Natural killer cell (primary cell): ENCODE results near the gene SARS2. TPM values are rescaled to one million over a fixed set of nuclear protein-coding genes. Genes with fewer than 3 reads are reported as not detected.
"Not testable (repeated sequence)": the region's sequence is repeated elsewhere in the genome, so short reads cannot be mapped to it uniquely, and the experiment has no call there.

ENCODE experiments used
- ATAC-seq, 3 donors: fragments of 150-1000 bp in 2 of 3; fragments of 200-7000 bp in 1 of 3; cut with Tn5 transposase; 1 replicate in 1 of 3; 2 replicates in 2 of 3; pipeline ENCODE4 v1.10.0; 2021; ENCODE audit warnings: mild to moderate bottlenecking in 2 of 3, moderate library complexity in 2 of 3
- DNase-seq, 2 donors: peaks; one replicate each; pipeline versions ENCODE4 v3.0.0 to v3.0.0-alpha.2; 2013 to 2021; ENCODE audit warnings: mixed read lengths in 1 of 2
- H3K27ac ChIP-seq: one replicate; pipeline ENCODE4 v1.5.1; 2013; ENCODE audit warnings: mild to moderate bottlenecking, low read length
- H3K27me3 ChIP-seq: one replicate; pipeline ENCODE4 v1.6.1; 2013; ENCODE audit warnings: low read length; ENCODE audit not compliant: control insufficient read depth, insufficient read depth
- H3K36me3 ChIP-seq: one replicate; pipeline ENCODE4 v1.6.1; 2013; ENCODE audit warnings: low read length; ENCODE audit not compliant: control insufficient read depth, insufficient read depth
- H3K4me1 ChIP-seq: one replicate; pipeline ENCODE4 v1.6.1; 2013; ENCODE audit warnings: low read length; ENCODE audit not compliant: control insufficient read depth, insufficient read depth
- H3K4me3 ChIP-seq: one replicate; pipeline ENCODE4 v1.5.1; 2013; ENCODE audit warnings: low read length
- H3K9me3 ChIP-seq: one replicate; pipeline ENCODE4 v1.6.1; 2013; ENCODE audit warnings: low read length; ENCODE audit not compliant: control insufficient read depth, insufficient read depth
- H3K27ac Mint-ChIP-seq, 2 donors: one replicate each; pipeline ENCODE4 v1.8.0; 2022; ENCODE audit warnings: mild to moderate bottlenecking in 2 of 2, mixed read lengths in 2 of 2, moderate library complexity in 1 of 2
- H3K27me3 Mint-ChIP-seq, 2 donors: one replicate each; pipeline ENCODE4 v1.8.0; 2022; ENCODE audit warnings: low read depth in 2 of 2, mixed read lengths in 2 of 2
- H3K36me3 Mint-ChIP-seq: one replicate; pipeline ENCODE4 v1.8.0; 2022; ENCODE audit warnings: mixed read lengths
- H3K4me1 Mint-ChIP-seq, 2 donors: one replicate each; pipeline ENCODE4 v1.8.0; 2022; ENCODE audit warnings: mixed read lengths in 2 of 2
- H3K4me3 Mint-ChIP-seq: one replicate; pipeline ENCODE4 v1.8.0; 2022; ENCODE audit warnings: mild to moderate bottlenecking, moderate library complexity, mixed read lengths
- H3K9me3 Mint-ChIP-seq, 2 donors: one replicate each; pipeline ENCODE4 v1.8.0; 2022; ENCODE audit warnings: mixed read lengths in 2 of 2
- CTCF ChIP-seq: fragments of 200-600 bp; IDR thresholded peaks from one replicate; pipeline ENCODE4 v1.8.0; 2022; ENCODE audit warnings: antibody characterized with exemption
- WGBS: methylation state at CpG from one replicate; pipeline ENCODE4 v1.1.7; 2013; ENCODE audit warnings: missing lambda C conversion rate; ENCODE audit not compliant: insufficient coverage; 5-methylcytosine and 5-hydroxymethylcytosine counted together
- intact Hi-C: fragments of 100-400 bp; cut with micrococcal nuclease; formaldehyde crosslinking; loops from one replicate; pipeline ENCODE4 v1.14.2; 2022
- total RNA-seq, 4 donors: library from RNA; stranded (reverse); fragments of 120-200 nt in 1 of 4; gene quantifications; one replicate each; pipeline versions ENCODE4 v1.2.3 to v1.2.4, GENCODE V29; 2013 to 2022

SARS2 gene
- total RNA-seq, 3 donors from 2014 or later (not counting 1 experiment from before 2014, with no cell fraction given), result 25.4 to 53.0 (median 38.9) TPM

DNA sequence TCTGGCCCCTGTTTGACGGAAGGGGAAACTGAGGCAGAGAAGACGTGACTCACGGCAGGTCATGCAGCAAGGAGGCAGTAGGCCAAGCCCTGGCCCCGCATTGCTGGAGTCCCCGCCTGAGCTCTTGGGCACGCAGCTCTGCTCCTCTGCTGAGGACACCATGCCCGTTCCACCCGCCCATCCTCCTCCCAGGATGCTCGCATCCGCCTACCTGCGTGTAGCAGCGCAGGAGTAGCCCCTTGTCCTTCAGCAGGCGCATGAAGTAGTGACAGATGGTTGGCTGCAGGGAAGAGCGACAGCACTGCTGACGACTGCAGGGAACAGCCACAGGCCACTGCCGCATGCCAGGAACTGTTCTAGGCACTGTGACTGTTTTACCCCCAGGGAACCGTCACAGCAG, 41.7 kb downstream of the SARS2 start:
- no peak for TF ChIP-seq CTCF
- 98% methylated on average over 17 of the region's 17 CpGs for WGBS
- Histone ChIP-seq H3K9me3 (no peaks in the 10 kb centered on the region), H3K27me3 (no peaks in the 10 kb centered on the region), H3K4me3 (no peak overlapping the region), H3K4me1 (peaks cover 6% of the 10 kb centered on the region), H3K27ac (no peak overlapping the region), H3K36me3 (peaks cover 34% of the 10 kb centered on the region)
- no peaks in the 10 kb centered on the region for H3K4me1 Mint-ChIP-seq
- DNase-seq (no peak), ATAC-seq (no peak)
- intact Hi-C loops, result no loop called here
- H3K27me3 Mint-ChIP-seq, result no peaks in the 10 kb centered on the region
- H3K36me3 Mint-ChIP-seq, result no peaks in the 10 kb centered on the region
- no peaks in the 10 kb centered on the region for H3K9me3 Mint-ChIP-seq
- no peak overlapping the region for H3K27ac Mint-ChIP-seq
- no peak overlapping the region for H3K4me3 Mint-ChIP-seq

GRCh38 chr19:38884691-38885090, 45.9 kb downstream of the SARS2 start:
- ATAC-seq, H3K36me3 Mint-ChIP-seq, H3K4me3 ChIP-seq, H3K4me3 Mint-ChIP-seq, H3K4me1 ChIP-seq, DNase-seq, H3K9me3 ChIP-seq, H3K9me3 Mint-ChIP-seq, H3K27me3 ChIP-seq, H3K27ac ChIP-seq, H3K4me1 Mint-ChIP-seq, H3K27ac Mint-ChIP-seq, H3K27me3 Mint-ChIP-seq, intact Hi-C loops: not testable (repeated sequence)
- WGBS, result 100% methylated on average over 3 of the region's 3 CpGs
- peaks cover 47% of the 10 kb centered on the region for H3K36me3 ChIP-seq

GRCh38 chr19:38883286-38883685, 47.3 kb downstream of the SARS2 start:
- WGBS, result 92% methylated on average over 9 of the region's 9 CpGs
- Mint-ChIP-seq H3K36me3 (no peaks in the 10 kb centered on the region), H3K9me3 (no peaks in the 10 kb centered on the region), H3K27me3 (no peaks in the 10 kb centered on the region), H3K4me3 (no peak overlapping the region), H3K27ac (peak overlapping the region in 1 of 2 donors; percentile 37), H3K4me1 (peaks cover 5 to 8% of the 10 kb centered on the region in 2 donors)
- TF ChIP-seq CTCF, result no peak
- intact Hi-C loops, result no loop called here
- Histone ChIP-seq H3K27me3 (no peaks in the 10 kb centered on the region), H3K4me1 (peaks cover 21% of the 10 kb centered on the region), H3K4me3 (no peak overlapping the region), H3K9me3 (no peaks in the 10 kb centered on the region), H3K36me3 (peaks cover 35% of the 10 kb centered on the region), H3K27ac (no peak overlapping the region)
- no peak for ATAC-seq
- DNase-seq, result no peak

- Histone ChIP-seq H3K27me3 (no peaks in the 10 kb centered on the region), H3K27ac (no peak overlapping the region), H3K4me1 (peaks cover 28% of the 10 kb centered on the region), H3K36me3 (peaks cover 32% of the 10 kb centered on the region), H3K9me3 (no peaks in the 10 kb centered on the region), H3K4me3 (no peak overlapping the region)
- H3K27ac Mint-ChIP-seq, result peak overlapping the region in 1 of 2 donors; percentile 6
- H3K4me1 Mint-ChIP-seq, result peaks cover 19 to 27% of the 10 kb centered on the region in 2 donors
- no peaks in the 10 kb centered on the region for H3K36me3 Mint-ChIP-seq
- TF ChIP-seq CTCF, result no peak
- H3K27me3 Mint-ChIP-seq, result no peaks in the 10 kb centered on the region
- DNase-seq (peak in 1 of 2 donors; percentile 5), ATAC-seq (no peak)
- intact Hi-C loops, result no loop called here
- no peaks in the 10 kb centered on the region for H3K9me3 Mint-ChIP-seq
- H3K4me3 Mint-ChIP-seq, result no peak overlapping the region
- 94% methylated on average over 18 of the region's 19 CpGs for WGBS
Observed at GRCh38 chr19:38880882-38881609, 49.5 kb downstream of the SARS2 start.
